HepG2 (cell line): ENCODE measurements around the gene HSD11B1L. TPM values are rescaled to one million over a fixed set of nuclear protein-coding genes. Genes with fewer than 3 reads are reported as not detected.
A peak's percentile ranks its signal among the peaks of the same experiment; 100 is the strongest.

ENCODE experiments used
- AGO1 ChIP-seq: fragments of 200-400 bp; formaldehyde crosslinking; IDR thresholded peaks from 2 replicates; pipeline ENCODE4 v1.6.1; 2017; ENCODE audit warnings: mild to moderate bottlenecking, low read depth, low read length, moderate library complexity; ENCODE audit not compliant: poor library complexity, severe bottlenecking
- ATM ChIP-seq: fragments of 450-650 bp; IDR thresholded peaks from 2 replicates; pipeline ENCODE4 v1.7.1; 2017; ENCODE audit warnings: mild to moderate bottlenecking, borderline replicate concordance
- CBX1 ChIP-seq: IDR thresholded peaks from one replicate; pipeline ENCODE4 v1.6.1; 2016; ENCODE audit warnings: antibody characterized with exemption, low read depth
- CBX2 ChIP-seq, 2 experiments: fragments of 200-600 bp in 1 of 2; sonication (generic); formaldehyde crosslinking in 1 of 2; IDR thresholded peaks; 2 replicates each; pipeline versions ENCODE4 v1.7.0 to v1.8.1; 2018 to 2022; ENCODE audit warnings: low read depth in 2 of 2, low read length in 1 of 2, mild to moderate bottlenecking in 1 of 2, missing genetic modification reagents in 1 of 2
- CTCF ChIP-seq: sonication (generic); formaldehyde crosslinking; IDR thresholded peaks from 2 replicates; pipeline ENCODE4 v1.5.0; 2020; ENCODE audit warnings: mild to moderate bottlenecking, missing genetic modification reagents, moderate library complexity
- FOXK1 ChIP-seq: sonication (generic); formaldehyde crosslinking; IDR thresholded peaks from 2 replicates; pipeline ENCODE4 v1.4.0; 2020; ENCODE audit warnings: low read depth, missing genetic modification reagents, borderline replicate concordance
- GLI4 ChIP-seq: sonication (generic); formaldehyde crosslinking; IDR thresholded peaks from 2 replicates; pipeline ENCODE4 v1.5.1; 2020; ENCODE audit warnings: missing genetic modification reagents, mild to moderate bottlenecking, moderate library complexity, borderline replicate concordance
- HMG20A ChIP-seq: IDR thresholded peaks from 2 replicates; pipeline ENCODE4 v1.6.1; 2016; ENCODE audit warnings: borderline replicate concordance
- HNRNPH1 ChIP-seq: fragments of 200-400 bp; formaldehyde crosslinking; optimal IDR thresholded peaks from 2 replicates; pipeline ENCODE3; 2017; ENCODE audit warnings: mild to moderate bottlenecking, low read depth, low read length
- MED1 ChIP-seq: sonication (generic); formaldehyde crosslinking; IDR thresholded peaks from 2 replicates; pipeline ENCODE4 v1.4.0; 2020; ENCODE audit warnings: missing genetic modification reagents
- MEIS2 ChIP-seq: sonication (generic); formaldehyde crosslinking; IDR thresholded peaks from 2 replicates; pipeline ENCODE4 v1.9.0; 2021; ENCODE audit warnings: mild to moderate bottlenecking, missing genetic modification reagents
- MTERF4 ChIP-seq: sonication (generic); formaldehyde crosslinking; IDR thresholded peaks from 2 replicates; pipeline ENCODE4 v1.8.0; 2023; ENCODE audit warnings: mild to moderate bottlenecking, missing genetic modification reagents
- TFAP4 ChIP-seq: sonication (generic); IDR thresholded peaks from 2 replicates; pipeline ENCODE4 v1.6.1; 2016; ENCODE audit warnings: low read depth, borderline replicate concordance
- XRCC5 ChIP-seq: fragments of 200-400 bp; formaldehyde crosslinking; optimal IDR thresholded peaks from 2 replicates; pipeline ENCODE3; 2017; ENCODE audit warnings: mild to moderate bottlenecking, low read length
- ZBTB2 ChIP-seq: sonication (generic); formaldehyde crosslinking; IDR thresholded peaks from 2 replicates; pipeline ENCODE4 v1.8.0; 2022; ENCODE audit warnings: low read depth, missing genetic modification reagents
- ZFP36L2 ChIP-seq: sonication (generic); formaldehyde crosslinking; IDR thresholded peaks from 2 replicates; pipeline ENCODE4 v1.4.0; 2020; ENCODE audit warnings: missing genetic modification reagents
- ZKSCAN5 ChIP-seq: sonication (generic); formaldehyde crosslinking; IDR thresholded peaks from 2 replicates; pipeline ENCODE4 v1.5.1; 2020; ENCODE audit warnings: mild to moderate bottlenecking, missing genetic modification reagents
- ZNF143 ChIP-seq: sonication (generic); formaldehyde crosslinking; IDR thresholded peaks from 2 replicates; pipeline ENCODE4 v1.4.0; 2020; ENCODE audit warnings: missing genetic modification reagents
- ZNF224 ChIP-seq: sonication (generic); formaldehyde crosslinking; IDR thresholded peaks from 2 replicates; pipeline ENCODE4 v1.5.0; 2020; ENCODE audit warnings: mild to moderate bottlenecking, missing genetic modification reagents
- ZNF292 ChIP-seq: sonication (generic); formaldehyde crosslinking; IDR thresholded peaks from 2 replicates; pipeline ENCODE4 v1.8.1; 2022; ENCODE audit warnings: mild to moderate bottlenecking, low read depth, missing genetic modification reagents, borderline replicate concordance
- ZNF691 ChIP-seq: sonication (generic); formaldehyde crosslinking; IDR thresholded peaks from 2 replicates; pipeline ENCODE4 v1.4.0; 2020; ENCODE audit warnings: missing genetic modification reagents, low read depth, mild to moderate bottlenecking, borderline replicate concordance
- ZNF775 ChIP-seq: sonication (generic); formaldehyde crosslinking; IDR thresholded peaks from 2 replicates; pipeline ENCODE4 v1.4.0; 2020; ENCODE audit warnings: missing genetic modification reagents, mild to moderate bottlenecking, moderate library complexity, borderline replicate concordance
- ZNF792 ChIP-seq: IDR thresholded peaks from 2 replicates; pipeline ENCODE4 v1.6.1; 2016
- polyA plus RNA-seq, 8 experiments: library from polyadenylated mRNA; depleted of rRNA in 3 of 8; stranded (reverse) in 7 of 8; unstranded in 1 of 8; fragments of >200 nt; fragmentation: Illumina TruSeq in 4 of 8; extraction: Trizol in 4 of 8; gene quantifications; 2 replicates each; pipeline versions ENCODE4 v1.2.1 to v1.2.3, GENCODE V29; 2011 to 2016; ENCODE audit warnings: low read depth in 4 of 8, missing spikeins in 1 of 8, mixed read lengths in 1 of 8; ENCODE audit not compliant: insufficient read depth in 1 of 8
- total RNA-seq, 5 experiments: library from RNA; depleted of rRNA; stranded (reverse); fragments of >200 nt; fragmentation: Illumina TruSeq; extraction: Trizol; gene quantifications; 2 replicates each; pipeline ENCODE4 v1.2.3, GENCODE V29; 2016; ENCODE audit warnings: low read depth in 1 of 5

The HSD11B1L gene
- total and polyA plus RNA-seq, 2 of the 13 experiments (the other 11 are each of a cell fraction or from before 2014, with no cell fraction given): 2.8 to 3.9 TPM

- peak; percentile 60; the same call in 1 of the 2 replicates for TF ChIP-seq ZNF691 (CRISPR knock-in tag)
- TF ChIP-seq MTERF4 (CRISPR knock-in tag): peak; percentile 92
- TF ChIP-seq ZNF775 (CRISPR knock-in tag): peak; percentile 67
- TF ChIP-seq GLI4 (CRISPR knock-in tag): peak; percentile 79; the same call in 1 of the 2 replicates
- peak; percentile 98 for TF ChIP-seq CTCF (CRISPR knock-in tag)
- peak; percentile 20; the same call in 1 of the 2 replicates for TF ChIP-seq HMG20A
- TF ChIP-seq ZNF224 (CRISPR knock-in tag): peak; percentile 39
- TF ChIP-seq TFAP4: peak; percentile 15; the same call in 1 of the 2 replicates
- no peak for TF ChIP-seq CBX2 (IDR thresholded peaks at IDR 0.05; ENCODE audit: low read depth, low read length)
- TF ChIP-seq CBX2 (CRISPR knock-in tag; IDR thresholded peaks at IDR 0.05; ENCODE audit: low read depth): peak; percentile 50; the same call in 1 of the 2 replicates
- no peak for TF ChIP-seq CBX1
- TF ChIP-seq HNRNPH1: no peak
- TF ChIP-seq ZNF792 (CRISPR knock-in tag): peak; percentile 68
- no peak for TF ChIP-seq ATM
- peak; percentile 91 for TF ChIP-seq AGO1
- peak; percentile 48; the same call in 1 of the 2 replicates for TF ChIP-seq ZBTB2
- TF ChIP-seq ZKSCAN5 (CRISPR knock-in tag): peak; percentile 15; the same call in 1 of the 2 replicates
- no peak; the same call in 1 of the 2 replicates for TF ChIP-seq ZNF292 (CRISPR knock-in tag)
- peak; percentile 92 for TF ChIP-seq ZNF143 (CRISPR knock-in tag)
- TF ChIP-seq FOXK1 (CRISPR knock-in tag): peak; percentile 57; the same call in 1 of the 2 replicates
- TF ChIP-seq XRCC5: peak; percentile 95
- TF ChIP-seq ZFP36L2 (CRISPR knock-in tag): no peak
- peak; percentile 90 for TF ChIP-seq MEIS2
- TF ChIP-seq MED1 (CRISPR knock-in tag): peak; percentile 73
Measured at GRCh38 chr19:5690125-5690954, 9.5 kb downstream of the HSD11B1L start, which contains the start of gene RPL36 (continued).
